GM12891 (cell line): ENCODE results near the gene PRAMEF33.
"Not testable (repeated sequence)": the region's sequence is repeated elsewhere in the genome, so short reads cannot be mapped to it uniquely, and the experiment has no call there.

ENCODE experiments used
- PAX5 ChIP-seq: IDR thresholded peaks from 2 replicates; pipeline ENCODE4 v1.6.1; 2011; ENCODE audit warnings: low read length, moderate library complexity, mild to moderate bottlenecking; ENCODE audit not compliant: insufficient read depth, severe bottlenecking
- POLR2A ChIP-seq: IDR thresholded peaks from 2 replicates; pipeline ENCODE4 v1.6.1; 2011; ENCODE audit warnings: low read depth, low read length, control low read depth
- POLR2AphosphoS5 ChIP-seq: IDR thresholded peaks from 2 replicates; pipeline ENCODE4 v1.6.1; 2011; ENCODE audit warnings: low read depth, low read length, control low read depth
- POU2F2 ChIP-seq: IDR thresholded peaks from 2 replicates; pipeline ENCODE4 v1.6.1; 2011; ENCODE audit warnings: low read depth, mild to moderate bottlenecking, control low read depth, low read length, moderate library complexity
- SPI1 ChIP-seq: IDR thresholded peaks from 2 replicates; pipeline ENCODE4 v1.6.1; 2011; ENCODE audit warnings: low read depth, low read length, control low read depth
- TAF1 ChIP-seq: IDR thresholded peaks from 2 replicates; pipeline ENCODE4 v1.6.1; 2011; ENCODE audit warnings: low read depth, low read length, control low read depth

DNA sequence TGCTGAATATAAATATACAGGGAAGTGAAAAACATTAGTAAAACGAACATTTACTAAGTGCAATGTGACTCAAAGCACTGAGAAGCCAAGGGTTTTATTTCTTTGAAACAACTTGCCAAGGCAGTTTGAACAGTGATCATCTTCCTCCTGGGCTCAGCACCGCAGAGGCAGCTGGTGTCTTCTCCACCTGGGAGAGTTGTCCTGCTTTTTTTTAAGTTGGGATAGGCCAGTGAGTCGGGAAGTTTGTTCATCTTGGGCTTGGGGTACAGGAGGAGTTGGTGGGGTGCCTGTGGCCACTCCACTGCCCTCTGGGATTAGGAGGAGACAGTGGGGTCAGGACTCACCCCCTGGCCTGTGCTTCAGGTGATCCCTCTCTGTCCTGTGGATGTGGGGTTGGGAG, 14.3 kb upstream of the PRAMEF33 start:
- TF ChIP-seq POLR2A, SPI1, TAF1, POLR2AphosphoS5, POU2F2, PAX5: not testable (repeated sequence)
